ENCODE results near the gene SLC6A18. TPM values are rescaled to one million over a fixed set of nuclear protein-coding genes. Genes with fewer than 3 reads are reported as not detected.

SLC6A18 gene
- total and polyA plus RNA-seq, 2 of the 13 experiments (the other 11 are each of a cell fraction or from before 2014, with no cell fraction given): not detected

DNA sequence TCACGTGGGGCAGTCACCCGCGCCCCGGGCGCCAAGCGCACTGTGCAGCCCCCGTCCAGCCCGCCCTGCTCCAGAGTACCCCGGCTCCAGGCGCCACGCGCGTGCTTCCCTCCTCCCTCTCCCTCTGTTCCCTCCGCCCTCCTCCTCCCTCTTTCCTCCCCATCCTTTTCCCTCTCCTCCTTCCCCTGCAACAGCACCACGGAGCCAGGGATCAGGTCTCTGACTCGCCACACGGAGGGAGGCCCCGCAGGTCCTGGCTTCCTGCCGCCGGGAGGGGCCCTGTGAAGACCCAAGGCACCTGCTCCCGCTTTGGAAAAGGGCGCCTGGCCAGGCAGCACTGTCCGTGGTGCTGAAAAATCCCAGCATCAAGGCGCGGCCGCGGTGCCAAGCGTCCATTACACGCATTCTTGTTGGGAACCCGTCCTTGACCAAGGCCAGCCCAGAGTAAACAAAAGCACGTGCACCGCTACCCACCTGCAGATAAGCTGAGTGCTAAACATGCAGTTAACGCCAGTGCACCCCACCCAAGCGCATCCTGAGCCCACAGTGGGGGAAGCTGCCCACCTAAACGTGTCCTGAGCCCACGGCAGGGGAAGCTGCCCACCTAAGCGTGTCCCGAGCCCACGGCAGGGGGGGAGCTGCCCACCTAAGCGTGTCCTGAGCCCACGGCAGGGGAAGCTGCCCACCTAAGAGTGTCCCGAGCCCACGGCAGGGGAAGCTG is 21.7 kb downstream of the SLC6A18 start (continued):
- TF ChIP-seq RCOR2 (CRISPR knock-in tag; IDR thresholded peaks at IDR 0.05) (no peak), CENPX (CRISPR knock-in tag; IDR thresholded peaks at IDR 0.05) (no peak), POLR2G (IDR thresholded peaks at IDR 0.05; ENCODE audit: low read depth, low read length) (no peak), ZNF552 (CRISPR knock-in tag; IDR thresholded peaks at IDR 0.05; ENCODE audit: borderline replicate concordance) (no peak), ZNF251 (CRISPR knock-in tag; IDR thresholded peaks at IDR 0.05) (no peak), ERF (CRISPR knock-in tag; IDR thresholded peaks at IDR 0.05) (peak; percentile 90), TMF1 (CRISPR knock-in tag; IDR thresholded peaks at IDR 0.05; ENCODE audit: low read depth) (0 out of 2 replicates have a peak, but pooled peaks have one; percentile 63), RNF2 (conservative IDR thresholded peaks at IDR 0.05; ENCODE audit: low read depth) (no peak), ZNF253 (CRISPR knock-in tag; IDR thresholded peaks at IDR 0.05; ENCODE audit: borderline replicate concordance) (peak; percentile 41; the same call in 1 of the 2 replicates), ADNP (CRISPR knock-in tag; IDR thresholded peaks at IDR 0.05) (no peak), ZNF564 (CRISPR knock-in tag; IDR thresholded peaks at IDR 0.05) (no peak), HOXA7 (CRISPR knock-in tag; IDR thresholded peaks at IDR 0.05) (no peak), ZNF331 (CRISPR knock-in tag; IDR thresholded peaks at IDR 0.05) (peak; percentile 84), ZNF543 (CRISPR knock-in tag; IDR thresholded peaks at IDR 0.05) (no peak), JUNB (CRISPR knock-in tag; IDR thresholded peaks at IDR 0.05; ENCODE audit: borderline replicate concordance) (0 out of 2 replicates have a peak, but pooled peaks have one; percentile 42), YEATS2 (CRISPR knock-in tag; IDR thresholded peaks at IDR 0.05; ENCODE audit: borderline replicate concordance) (no peak), CCAR2 (optimal IDR thresholded peaks at IDR 0.05; ENCODE audit: low read depth, low read length) (no peak), KDM5A (IDR thresholded peaks at IDR 0.05; ENCODE audit: borderline replicate concordance, low read length) (no peak)
- TF ChIP-seq, protein P1, sequence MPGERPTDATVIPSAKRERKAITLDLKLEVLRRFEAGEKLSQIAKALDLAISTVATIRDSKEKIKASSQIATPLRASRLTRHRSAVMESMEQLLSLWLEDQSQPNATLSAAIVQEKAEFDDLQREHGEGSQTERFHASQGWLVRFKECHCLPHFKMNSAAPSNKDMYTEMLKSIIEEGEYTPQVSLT (CRISPR knock-in tag; IDR thresholded peaks at IDR 0.05; ENCODE audit: borderline replicate concordance, low read depth): no peak
- TF ChIP-seq, protein P2, sequence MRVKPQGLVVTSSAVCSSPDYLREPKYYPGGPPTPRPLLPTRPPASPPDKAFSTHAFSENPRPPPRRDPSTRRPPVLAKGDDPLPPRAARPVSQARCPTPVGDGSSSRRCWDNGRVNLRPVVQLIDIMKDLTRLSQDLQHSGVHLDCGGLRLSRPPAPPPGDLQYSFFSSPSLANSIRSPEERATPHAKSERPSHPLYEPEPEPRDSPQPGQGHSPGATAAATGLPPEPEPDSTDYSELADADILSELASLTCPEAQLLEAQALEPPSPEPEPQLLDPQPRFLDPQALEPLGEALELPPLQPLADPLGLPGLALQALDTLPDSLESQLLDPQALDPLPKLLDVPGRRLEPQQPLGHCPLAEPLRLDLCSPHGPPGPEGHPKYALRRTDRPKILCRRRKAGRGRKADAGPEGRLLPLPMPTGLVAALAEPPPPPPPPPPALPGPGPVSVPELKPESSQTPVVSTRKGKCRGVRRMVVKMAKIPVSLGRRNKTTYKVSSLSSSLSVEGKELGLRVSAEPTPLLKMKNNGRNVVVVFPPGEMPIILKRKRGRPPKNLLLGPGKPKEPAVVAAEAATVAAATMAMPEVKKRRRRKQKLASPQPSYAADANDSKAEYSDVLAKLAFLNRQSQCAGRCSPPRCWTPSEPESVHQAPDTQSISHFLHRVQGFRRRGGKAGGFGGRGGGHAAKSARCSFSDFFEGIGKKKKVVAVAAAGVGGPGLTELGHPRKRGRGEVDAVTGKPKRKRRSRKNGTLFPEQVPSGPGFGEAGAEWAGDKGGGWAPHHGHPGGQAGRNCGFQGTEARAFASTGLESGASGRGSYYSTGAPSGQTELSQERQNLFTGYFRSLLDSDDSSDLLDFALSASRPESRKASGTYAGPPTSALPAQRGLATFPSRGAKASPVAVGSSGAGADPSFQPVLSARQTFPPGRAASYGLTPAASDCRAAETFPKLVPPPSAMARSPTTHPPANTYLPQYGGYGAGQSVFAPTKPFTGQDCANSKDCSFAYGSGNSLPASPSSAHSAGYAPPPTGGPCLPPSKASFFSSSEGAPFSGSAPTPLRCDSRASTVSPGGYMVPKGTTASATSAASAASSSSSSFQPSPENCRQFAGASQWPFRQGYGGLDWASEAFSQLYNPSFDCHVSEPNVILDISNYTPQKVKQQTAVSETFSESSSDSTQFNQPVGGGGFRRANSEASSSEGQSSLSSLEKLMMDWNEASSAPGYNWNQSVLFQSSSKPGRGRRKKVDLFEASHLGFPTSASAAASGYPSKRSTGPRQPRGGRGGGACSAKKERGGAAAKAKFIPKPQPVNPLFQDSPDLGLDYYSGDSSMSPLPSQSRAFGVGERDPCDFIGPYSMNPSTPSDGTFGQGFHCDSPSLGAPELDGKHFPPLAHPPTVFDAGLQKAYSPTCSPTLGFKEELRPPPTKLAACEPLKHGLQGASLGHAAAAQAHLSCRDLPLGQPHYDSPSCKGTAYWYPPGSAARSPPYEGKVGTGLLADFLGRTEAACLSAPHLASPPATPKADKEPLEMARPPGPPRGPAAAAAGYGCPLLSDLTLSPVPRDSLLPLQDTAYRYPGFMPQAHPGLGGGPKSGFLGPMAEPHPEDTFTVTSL (CRISPR knock-in tag; IDR thresholded peaks at IDR 0.05; ENCODE audit: borderline replicate concordance): no peak
- TF ChIP-seq, protein P3, sequence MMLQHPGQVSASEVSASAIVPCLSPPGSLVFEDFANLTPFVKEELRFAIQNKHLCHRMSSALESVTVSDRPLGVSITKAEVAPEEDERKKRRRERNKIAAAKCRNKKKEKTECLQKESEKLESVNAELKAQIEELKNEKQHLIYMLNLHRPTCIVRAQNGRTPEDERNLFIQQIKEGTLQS (CRISPR knock-in tag; IDR thresholded peaks at IDR 0.05): 0 out of 2 replicates have a peak, but pooled peaks have one; percentile 12
- TF ChIP-seq, protein P4, sequence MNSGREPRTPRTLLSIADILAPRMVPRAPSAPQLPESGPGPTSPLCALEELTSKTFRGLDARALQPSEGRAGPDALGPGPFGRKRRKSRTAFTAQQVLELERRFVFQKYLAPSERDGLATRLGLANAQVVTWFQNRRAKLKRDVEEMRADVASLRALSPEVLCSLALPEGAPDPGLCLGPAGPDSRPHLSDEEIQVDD (CRISPR knock-in tag; IDR thresholded peaks at IDR 0.05; ENCODE audit: borderline replicate concordance): no peak
- TF ChIP-seq, protein P5, sequence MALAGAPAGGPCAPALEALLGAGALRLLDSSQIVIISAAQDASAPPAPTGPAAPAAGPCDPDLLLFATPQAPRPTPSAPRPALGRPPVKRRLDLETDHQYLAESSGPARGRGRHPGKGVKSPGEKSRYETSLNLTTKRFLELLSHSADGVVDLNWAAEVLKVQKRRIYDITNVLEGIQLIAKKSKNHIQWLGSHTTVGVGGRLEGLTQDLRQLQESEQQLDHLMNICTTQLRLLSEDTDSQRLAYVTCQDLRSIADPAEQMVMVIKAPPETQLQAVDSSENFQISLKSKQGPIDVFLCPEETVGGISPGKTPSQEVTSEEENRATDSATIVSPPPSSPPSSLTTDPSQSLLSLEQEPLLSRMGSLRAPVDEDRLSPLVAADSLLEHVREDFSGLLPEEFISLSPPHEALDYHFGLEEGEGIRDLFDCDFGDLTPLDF (CRISPR knock-in tag; IDR thresholded peaks at IDR 0.05): peak; percentile 80

Measured in HepG2 (cell line).